ENCODE data around the gene CRIM1. TPM values are rescaled to one million over a fixed set of nuclear protein-coding genes. Genes with fewer than 3 reads are reported as not detected.

CRIM1 gene
- total RNA-seq, 1 donor from 2014 or later, result 0.58 TPM

GRCh38 chr2:36512705-36513104 is 157.1 kb downstream of the CRIM1 start:
- no peaks in the 10 kb centered on the region for H3K27me3 Mint-ChIP-seq
- ChIA-PET CTCF (no interaction called here), POLR2A (no interaction called here)
- DNase-seq, result no peak
- intact Hi-C loops (cut with micrococcal nuclease), result no loop called here
- no peaks in the 10 kb centered on the region for H3K4me1 Mint-ChIP-seq
- TF ChIP-seq CTCF (IDR thresholded peaks at IDR 0.05), result no peak
- H3K36me3 Mint-ChIP-seq (ENCODE audit: low read depth), result no peaks in the 10 kb centered on the region
- ATAC-seq (ENCODE audit: low read depth), result no peak
- H3K27ac Mint-ChIP-seq, result no peak overlapping the region
- H3K4me3 Mint-ChIP-seq, result no peak overlapping the region
- H3K9me3 Mint-ChIP-seq, result no peaks in the 10 kb centered on the region

GRCh38 chr2:36513661-36514060 is 158.1 kb downstream of the CRIM1 start:
- H3K27me3 Mint-ChIP-seq, result no peaks in the 10 kb centered on the region
- H3K9me3 Mint-ChIP-seq, result no peaks in the 10 kb centered on the region
- H3K27ac Mint-ChIP-seq, result no peak overlapping the region
- no peak overlapping the region for H3K4me3 Mint-ChIP-seq
- no peak for TF ChIP-seq CTCF (IDR thresholded peaks at IDR 0.05)
- DNase-seq (no peak), ATAC-seq (ENCODE audit: low read depth) (no peak)
- intact Hi-C loops (cut with micrococcal nuclease), result no loop called here
- ChIA-PET CTCF (no interaction called here), POLR2A (no interaction called here)
- no peaks in the 10 kb centered on the region for H3K4me1 Mint-ChIP-seq
- no peaks in the 10 kb centered on the region for H3K36me3 Mint-ChIP-seq (ENCODE audit: low read depth)

- Mint-ChIP-seq H3K4me3 (no peak overlapping the region), H3K4me1 (no peaks in the 10 kb centered on the region), H3K9me3 (no peaks in the 10 kb centered on the region), H3K36me3 (ENCODE audit: low read depth) (no peaks in the 10 kb centered on the region), H3K27ac (no peak overlapping the region), H3K27me3 (no peaks in the 10 kb centered on the region)
- ChIA-PET CTCF (no interaction called here), POLR2A (no interaction called here)
- ATAC-seq (ENCODE audit: low read depth) (no peak), DNase-seq (no peak)
- intact Hi-C loops (cut with micrococcal nuclease), result no loop called here
- no peak for TF ChIP-seq CTCF (IDR thresholded peaks at IDR 0.05)
These were observed 160.0 kb downstream of the CRIM1 start for GRCh38 chr2:36515538-36515937.

- ATAC-seq (ENCODE audit: low read depth) (no peak), DNase-seq (no peak)
- Mint-ChIP-seq H3K4me3 (no peak overlapping the region), H3K4me1 (no peaks in the 10 kb centered on the region), H3K9me3 (no peaks in the 10 kb centered on the region), H3K27ac (no peak overlapping the region), H3K36me3 (ENCODE audit: low read depth) (no peaks in the 10 kb centered on the region), H3K27me3 (no peaks in the 10 kb centered on the region)
- ChIA-PET POLR2A (no interaction called here), CTCF (no interaction called here)
- no peak for TF ChIP-seq CTCF (IDR thresholded peaks at IDR 0.05)
- intact Hi-C loops (cut with micrococcal nuclease), result no loop called here
These were observed 160.7 kb downstream of the CRIM1 start for GRCh38 chr2:36516136-36516870.

GRCh38 chr2:36520431-36520830 is 164.9 kb downstream of the CRIM1 start:
- Mint-ChIP-seq H3K4me3 (no peak overlapping the region), H3K36me3 (ENCODE audit: low read depth) (peaks cover 5% of the 10 kb centered on the region), H3K9me3 (no peaks in the 10 kb centered on the region), H3K27me3 (no peaks in the 10 kb centered on the region), H3K27ac (no peak overlapping the region), H3K4me1 (no peaks in the 10 kb centered on the region)
- ATAC-seq (ENCODE audit: low read depth) (no peak), DNase-seq (no peak)
- CTCF ChIA-PET, result no interaction called here
- no peak for TF ChIP-seq CTCF (IDR thresholded peaks at IDR 0.05)
- POLR2A ChIA-PET, result no interaction called here
- intact Hi-C loops (cut with micrococcal nuclease), result no loop called here
